Lower leg skin (tissue), 4 donors: ENCODE results near the gene SERPINB7. TPM values are rescaled to one million over a fixed set of nuclear protein-coding genes. Genes with fewer than 3 reads are reported as not detected.

Experiments
- DNase-seq, 2 donors: peaks; one replicate each; pipeline ENCODE4 v3.0.0-alpha.2; 2019; ENCODE audit warnings: low spot score in 2 of 2
- H3K4me3 ChIP-seq: fragments of 200-600 bp; sonication (generic); 2 replicates; pipeline ENCODE4 v1.5.1; 2017; ENCODE audit warnings: mild to moderate bottlenecking, low read depth; ENCODE audit not compliant: poor library complexity, severe bottlenecking
- CTCF ChIP-seq, 3 donors: fragments of 450-650 bp; IDR thresholded peaks; one replicate each; pipeline ENCODE4 v1.5.1; 2016; ENCODE audit warnings: antibody characterized with exemption in 3 of 3, mild to moderate bottlenecking in 3 of 3, moderate library complexity in 2 of 3
- POLR2A ChIP-seq, 2 donors: fragments of 450-650 bp; IDR thresholded peaks; one replicate each; pipeline ENCODE4 v1.6.1; 2016 to 2017; ENCODE audit warnings: antibody characterized with exemption in 2 of 2, mild to moderate bottlenecking in 1 of 2, moderate library complexity in 1 of 2
- WGBS, 2 donors: methylation state at CpG; one replicate each; pipeline ENCODE4 v1.1.5; 2018; 5-methylcytosine and 5-hydroxymethylcytosine counted together
- intact Hi-C: fragments of 100-400 bp; cut with DNase I; formaldehyde crosslinking; loops from one replicate; pipeline ENCODE4 v1.15.0; 2023; ENCODE audit warnings: low total_unique reads
- total RNA-seq, 4 donors: library from RNA; depleted of rRNA; stranded (reverse); fragments of >200 nt; gene quantifications; one replicate each; pipeline ENCODE4 v1.1.0, GENCODE V29; 2016

The SERPINB7 gene
- total RNA-seq, 4 donors from 2014 or later = 140 to 354 (median 233) TPM

GRCh38 chr18:63788447-63789096 is 13.4 kb downstream of the SERPINB7 start:
- intact Hi-C loops = no loop called here
- WGBS, 2 donors = 59 to 66% methylated on average over 3 of the region's 3 CpGs
- H3K4me3 ChIP-seq = no peak overlapping the region

GRCh38 chr18:63789327-63789726 is 14.1 kb downstream of the SERPINB7 start:
- TF ChIP-seq POLR2A (IDR thresholded peaks at IDR 0.05) = no peak
- TF ChIP-seq CTCF (IDR thresholded peaks at IDR 0.05) = no peak
- DNase-seq = no peak
- no peak overlapping the region for H3K4me3 ChIP-seq
- intact Hi-C loops = no loop called here
- WGBS, 2 donors = 92% methylated on average over 2 of the region's 2 CpGs

More at GRCh38 chr18:63788447-63789096, 13.4 kb downstream of the SERPINB7 start:
- TF ChIP-seq CTCF (IDR thresholded peaks at IDR 0.05) (no peak), POLR2A (IDR thresholded peaks at IDR 0.05) (no peak)
- no peak for DNase-seq

GRCh38 chr18:63795606-63796005 is 20.4 kb downstream of the SERPINB7 start:
- H3K4me3 ChIP-seq = no peak overlapping the region
- 77 to 91% methylated on average over 4 of the region's 4 CpGs for WGBS, 2 donors
- intact Hi-C loops = no loop called here
- DNase-seq = no peak
- no peak for TF ChIP-seq CTCF (IDR thresholded peaks at IDR 0.05)
- no peak for TF ChIP-seq POLR2A (IDR thresholded peaks at IDR 0.05)

GRCh38 chr18:63799189-63799588 is 24.0 kb downstream of the SERPINB7 start:
- TF ChIP-seq POLR2A (IDR thresholded peaks at IDR 0.05) = no peak
- no peak for TF ChIP-seq CTCF (IDR thresholded peaks at IDR 0.05)
- no peak overlapping the region for H3K4me3 ChIP-seq
- no peak for DNase-seq
- intact Hi-C loops = no loop called here

GRCh38 chr18:63801343-63801742 is 26.1 kb downstream of the SERPINB7 start:
- no peak overlapping the region for H3K4me3 ChIP-seq
- WGBS, 2 donors = 78 to 88% methylated on average over 4 of the region's 4 CpGs
- DNase-seq = no peak
- TF ChIP-seq CTCF (IDR thresholded peaks at IDR 0.05) = no peak
- no peak for TF ChIP-seq POLR2A (IDR thresholded peaks at IDR 0.05)
- intact Hi-C loops = no loop called here

GRCh38 chr18:63808125-63808524 is 32.9 kb downstream of the SERPINB7 start:
- H3K4me3 ChIP-seq = no peak overlapping the region
- 30 to 43% methylated on average over 4 of the region's 4 CpGs for WGBS, 2 donors
- intact Hi-C loops = no loop called here
- DNase-seq = no peak
- TF ChIP-seq POLR2A (IDR thresholded peaks at IDR 0.05) (no peak), CTCF (IDR thresholded peaks at IDR 0.05) (no peak)
